Sciatic nerve (tissue), 2 donors: Measurements from ENCODE around the gene TYROBP. TPM values are rescaled to one million over a fixed set of nuclear protein-coding genes. Genes with fewer than 3 reads are reported as not detected.
"Not testable (repeated sequence)": the region's sequence is repeated elsewhere in the genome, so short reads cannot be mapped to it uniquely, and the experiment has no call there.

ENCODE experiments used
- ATAC-seq: fragments of 200-7000 bp; cut with Tn5 transposase; one replicate; pipeline ENCODE4 v1.9.1; 2020; ENCODE audit warnings: mild to moderate bottlenecking, moderate library complexity
- DNase-seq: peaks from one replicate; pipeline ENCODE4 v3.0.0-alpha.2; 2020; ENCODE audit warnings: low spot score
- intact Hi-C: fragments of 100-400 bp; cut with DNase I; formaldehyde crosslinking; loops from one replicate; pipeline ENCODE4 v1.14.2; 2022
- total RNA-seq: library from RNA; stranded (reverse); fragmentation: NEBNext Ultra II Directional; extraction: Animal tissue kit (Norgen Biotek cat#: 25700); gene quantifications from one replicate; pipeline ENCODE4 v1.2.1, GENCODE V29; 2021
- donor health status: DM: no; HTN: no; CAD: no.
- donor health status: DM: no; HTN: no; CAD: no.

TYROBP gene
- total RNA-seq: 104 TPM

DNA sequence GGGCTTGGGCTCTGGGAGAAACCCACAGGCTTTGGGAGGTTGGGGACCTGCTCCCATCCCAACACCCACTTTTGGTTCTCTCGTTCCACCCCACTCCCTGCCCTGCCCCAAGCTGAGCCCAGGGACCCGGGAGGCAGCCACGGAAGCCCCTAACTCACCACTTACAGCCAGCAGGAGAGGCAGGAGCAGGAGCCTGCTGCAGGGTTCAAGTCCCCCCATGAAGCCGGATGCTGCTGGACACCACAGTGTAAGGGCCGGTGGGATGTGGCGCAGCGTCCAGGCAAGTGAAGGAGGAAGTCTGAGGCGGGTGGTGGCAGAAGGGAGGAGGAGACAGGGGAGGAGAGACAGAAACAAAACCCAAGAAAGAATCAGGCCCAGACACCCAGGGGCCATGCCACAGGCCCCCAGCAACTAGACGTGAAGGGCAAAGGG is at the start of gene TYROBP:
TSS of gene TYROBP (minus strand) at position 286 of the 432 bp plus-strand sequence. CDS start at position 219, 67 bp downstream.
- intact Hi-C loops: no loop called here
- ATAC-seq: peak; percentile 39
- no peak for DNase-seq

DNA sequence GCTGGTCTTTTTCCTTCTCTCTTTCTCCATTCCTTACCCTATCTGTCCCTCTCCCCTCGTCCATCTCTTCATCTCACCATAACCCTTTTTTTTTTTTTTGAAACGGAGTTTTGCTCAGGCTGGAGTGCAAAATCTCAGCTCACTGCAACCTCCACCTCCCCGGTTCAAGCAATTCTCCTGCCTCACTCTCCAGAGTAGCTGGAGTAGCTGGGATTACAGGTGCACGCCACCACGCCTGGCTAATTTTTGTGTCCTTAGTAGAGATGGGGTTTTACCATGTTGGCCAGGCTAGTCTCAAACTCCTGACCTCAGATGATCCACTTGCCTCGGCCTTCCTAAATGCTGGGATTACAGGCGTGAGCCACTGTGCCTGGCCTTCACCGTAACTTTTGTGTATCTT is 49.3 kb upstream of the TYROBP start:
- DNase-seq, ATAC-seq, intact Hi-C loops: not testable (repeated sequence)

DNA sequence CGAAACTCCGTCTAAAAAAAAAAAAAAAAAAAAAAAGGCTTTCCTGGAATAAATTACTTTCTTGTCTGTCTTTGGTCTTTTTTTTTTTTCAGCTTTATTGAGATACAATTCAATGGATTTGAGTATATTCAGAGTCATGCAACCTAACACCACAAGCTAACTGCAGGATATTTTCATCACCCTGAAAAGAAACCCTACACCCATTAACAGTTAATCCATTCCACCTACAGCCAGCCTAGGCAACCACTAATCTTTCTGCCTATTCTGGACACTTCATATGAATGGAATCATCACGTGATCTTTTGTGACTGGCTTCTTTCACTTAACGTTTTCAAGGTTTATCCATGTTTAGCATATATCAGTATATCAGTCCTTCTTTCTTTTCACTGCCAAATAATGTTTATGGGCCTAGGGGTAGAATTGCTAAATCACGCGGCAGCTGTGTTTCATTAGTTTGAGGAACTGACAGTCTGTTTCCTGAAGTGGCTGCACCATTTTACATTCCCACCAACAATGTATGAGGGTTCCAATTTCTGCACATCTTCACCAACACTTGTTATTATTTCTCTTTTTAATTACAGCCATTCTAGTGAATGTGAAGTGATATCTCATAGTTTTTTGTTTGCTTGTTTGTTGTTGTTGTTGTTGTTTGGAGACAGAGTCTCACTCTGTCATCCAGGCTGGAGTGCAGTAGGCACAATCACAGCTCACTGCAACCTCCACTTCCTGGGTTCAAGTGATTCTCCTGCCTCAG is 48.0 kb upstream of the TYROBP start:
- no peak for DNase-seq
- ATAC-seq: no peak
- intact Hi-C loops: no loop called here

DNA sequence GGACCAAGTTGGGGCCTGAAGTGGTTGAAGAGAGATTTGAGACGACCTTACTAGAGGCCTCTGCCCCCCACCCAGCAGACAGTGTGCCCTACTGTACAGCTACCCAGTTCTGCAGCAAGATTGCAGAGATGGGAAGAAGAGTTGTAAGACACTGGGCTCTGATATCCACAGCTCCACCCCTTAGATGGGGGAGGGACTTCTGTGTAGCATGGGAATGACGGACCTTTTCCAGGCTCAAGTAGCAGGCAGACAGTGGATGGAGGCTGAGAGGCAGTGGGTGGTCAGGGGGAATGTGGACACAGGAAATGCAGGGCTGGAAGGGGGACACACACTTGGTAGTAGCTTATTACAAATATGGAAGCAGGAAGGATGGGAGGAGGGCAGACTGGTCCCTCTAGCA is 41.0 kb upstream of the TYROBP start:
- intact Hi-C loops: no loop called here
- ATAC-seq: no peak
- DNase-seq: no peak

DNA sequence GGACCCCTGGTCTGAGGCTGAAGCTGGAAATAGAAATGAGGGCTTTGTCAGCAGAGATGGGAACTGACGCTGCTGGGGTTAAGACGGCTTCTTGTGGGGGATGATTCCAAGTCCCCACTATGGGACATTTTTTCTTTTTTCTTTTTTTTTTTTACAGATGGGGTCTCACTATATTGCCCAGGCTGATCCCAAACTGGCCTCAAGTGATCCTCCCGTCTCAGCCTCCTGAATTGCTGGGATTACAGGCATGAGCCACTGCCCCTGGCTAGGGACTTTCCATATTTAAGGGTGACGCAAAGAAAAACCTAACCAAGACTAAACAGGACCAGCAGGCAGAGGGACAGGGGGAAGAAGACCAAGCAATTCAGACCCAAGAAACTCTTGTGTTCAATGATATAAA is 38.1 kb upstream of the TYROBP start:
- DNase-seq (no peak), ATAC-seq (no peak)
- intact Hi-C loops: no loop called here

DNA sequence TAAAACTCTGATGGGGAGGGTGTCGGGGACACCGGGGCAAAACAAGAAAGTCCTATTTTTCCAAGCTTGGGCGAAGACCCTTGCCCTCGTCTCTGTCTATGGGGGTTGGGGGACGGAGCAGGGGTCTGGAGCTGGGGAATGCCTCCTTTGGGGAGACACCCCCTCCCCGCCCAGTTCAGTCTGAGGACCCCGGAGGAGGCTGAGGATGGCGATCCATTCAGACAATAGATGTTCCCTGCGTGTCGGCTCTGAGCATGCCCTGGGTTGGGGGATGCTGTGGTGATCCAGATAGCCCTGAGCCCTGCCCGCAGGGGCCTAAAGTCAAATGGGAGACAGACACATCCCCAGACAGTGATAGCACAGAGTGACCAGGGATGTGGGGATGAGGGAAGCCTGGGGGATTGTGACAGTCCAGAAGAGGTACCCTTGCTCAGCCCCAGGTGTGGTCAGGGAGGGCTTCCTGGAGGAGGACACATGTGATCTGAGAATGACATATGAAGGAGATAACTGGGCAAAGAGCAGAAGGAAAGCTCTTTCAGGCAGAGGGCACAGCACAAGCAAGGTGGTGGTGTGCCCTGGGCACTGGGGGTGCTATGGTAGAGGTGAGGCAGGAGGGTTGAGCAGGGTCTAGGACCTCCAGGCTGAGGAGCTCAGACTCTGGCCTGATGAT is 37.2 kb upstream of the TYROBP start:
- no peak for DNase-seq
- intact Hi-C loops: no loop called here
- ATAC-seq: no peak

DNA sequence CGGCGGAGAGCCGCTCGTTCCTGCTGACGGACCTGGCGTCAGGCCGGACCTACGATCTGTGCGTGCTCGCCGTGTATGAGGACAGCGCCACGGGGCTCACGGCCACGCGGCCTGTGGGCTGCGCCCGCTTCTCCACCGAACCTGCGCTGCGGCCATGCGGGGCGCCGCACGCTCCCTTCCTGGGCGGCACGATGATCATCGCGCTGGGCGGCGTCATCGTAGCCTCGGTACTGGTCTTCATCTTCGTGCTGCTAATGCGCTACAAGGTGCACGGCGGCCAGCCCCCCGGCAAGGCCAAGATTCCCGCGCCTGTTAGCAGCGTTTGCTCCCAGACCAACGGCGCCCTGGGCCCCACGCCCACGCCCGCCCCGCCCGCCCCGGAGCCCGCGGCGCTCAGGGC is 36.5 kb upstream of the TYROBP start:
- ATAC-seq (no peak), DNase-seq (no peak)
- intact Hi-C loops: no loop called here

DNA sequence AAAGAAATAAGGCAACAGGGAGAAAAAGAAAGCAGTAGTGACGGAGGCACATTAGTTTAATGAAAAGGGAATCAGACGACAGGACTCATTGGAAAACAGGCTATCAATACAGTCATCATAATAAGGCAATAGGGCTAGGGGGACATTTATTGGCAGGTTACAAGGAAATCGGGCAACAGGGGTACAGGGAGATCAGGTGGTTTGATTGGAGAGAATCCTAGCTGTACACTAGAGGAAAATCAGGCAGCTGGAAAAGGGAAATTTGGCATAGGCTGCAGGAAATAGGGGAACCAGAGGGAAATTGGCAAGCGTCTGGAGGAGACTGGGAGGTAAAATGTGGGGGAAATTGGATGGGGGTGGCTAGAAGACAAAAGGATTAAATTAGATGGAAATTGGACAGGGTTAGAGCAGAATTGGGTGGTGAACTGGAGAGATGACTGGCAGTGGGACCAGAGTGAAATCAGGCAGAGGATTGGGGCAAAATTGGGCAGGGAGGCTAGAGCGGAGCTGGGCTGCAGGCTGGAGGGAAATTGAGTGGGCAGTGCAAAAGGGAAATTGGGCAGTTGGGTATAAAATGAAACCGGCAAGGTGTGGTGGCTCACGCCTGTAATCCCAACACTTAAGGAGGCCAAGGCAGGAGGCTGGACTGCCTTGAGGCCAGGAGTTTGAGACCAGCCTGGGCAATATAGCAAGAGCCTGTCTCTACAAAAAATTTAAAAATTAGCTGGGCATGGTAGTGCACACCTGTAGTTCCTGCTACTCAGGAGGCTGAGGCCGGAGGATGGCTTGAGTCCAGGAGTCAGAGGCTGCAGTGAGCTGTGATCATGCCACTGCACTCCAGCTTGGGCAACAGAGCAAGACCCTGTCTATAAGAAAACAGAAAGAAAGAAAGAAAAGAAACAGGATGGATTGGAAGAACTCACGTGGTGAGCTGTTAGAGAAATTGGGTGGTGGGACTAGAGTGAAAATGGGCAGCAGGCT is 35.5 kb upstream of the TYROBP start:
- ATAC-seq (no peak), DNase-seq (no peak)
- intact Hi-C loops: no loop called here

DNA sequence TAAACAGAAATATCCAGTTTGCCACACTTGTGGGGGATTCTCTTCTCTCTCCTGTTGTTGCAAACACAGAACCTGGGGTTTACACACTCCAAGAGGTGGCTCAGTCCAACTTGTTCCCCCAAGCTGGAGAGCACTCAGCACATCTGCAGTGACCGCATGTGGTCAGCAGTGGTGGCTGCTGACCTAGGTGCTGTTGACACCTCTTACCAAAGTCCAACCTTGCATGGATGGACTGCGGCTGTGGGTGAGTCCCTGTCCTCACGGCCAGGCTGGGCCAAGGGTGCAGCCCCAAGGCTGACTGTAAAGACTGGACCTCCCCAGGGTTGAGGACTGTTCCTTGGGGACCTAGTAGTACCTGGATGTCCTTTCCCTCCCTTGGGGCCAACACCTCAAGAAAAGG is 34.1 kb upstream of the TYROBP start:
- intact Hi-C loops: no loop called here
- ATAC-seq (no peak), DNase-seq (no peak)

DNA sequence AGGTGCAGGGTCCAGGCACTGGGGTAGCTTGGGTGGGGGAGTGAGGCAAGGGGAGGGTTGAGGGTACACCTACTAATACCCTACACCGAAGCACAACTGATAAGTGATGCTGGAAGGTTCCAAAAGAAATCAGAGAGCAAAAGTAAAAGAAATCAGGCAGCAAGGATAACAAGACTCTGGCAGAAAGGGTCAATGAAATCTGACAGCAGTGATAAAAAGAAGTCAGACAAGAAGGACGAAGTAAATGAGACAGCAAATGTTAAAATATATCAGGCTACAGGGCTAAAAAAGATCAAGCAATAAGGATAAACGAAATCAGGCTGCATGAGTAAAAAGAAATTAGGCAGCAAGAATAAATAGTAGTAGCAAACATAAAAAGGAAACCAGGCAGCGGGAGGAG is 32.7 kb upstream of the TYROBP start:
- DNase-seq: no peak
- intact Hi-C loops: no loop called here
- ATAC-seq: no peak

DNA sequence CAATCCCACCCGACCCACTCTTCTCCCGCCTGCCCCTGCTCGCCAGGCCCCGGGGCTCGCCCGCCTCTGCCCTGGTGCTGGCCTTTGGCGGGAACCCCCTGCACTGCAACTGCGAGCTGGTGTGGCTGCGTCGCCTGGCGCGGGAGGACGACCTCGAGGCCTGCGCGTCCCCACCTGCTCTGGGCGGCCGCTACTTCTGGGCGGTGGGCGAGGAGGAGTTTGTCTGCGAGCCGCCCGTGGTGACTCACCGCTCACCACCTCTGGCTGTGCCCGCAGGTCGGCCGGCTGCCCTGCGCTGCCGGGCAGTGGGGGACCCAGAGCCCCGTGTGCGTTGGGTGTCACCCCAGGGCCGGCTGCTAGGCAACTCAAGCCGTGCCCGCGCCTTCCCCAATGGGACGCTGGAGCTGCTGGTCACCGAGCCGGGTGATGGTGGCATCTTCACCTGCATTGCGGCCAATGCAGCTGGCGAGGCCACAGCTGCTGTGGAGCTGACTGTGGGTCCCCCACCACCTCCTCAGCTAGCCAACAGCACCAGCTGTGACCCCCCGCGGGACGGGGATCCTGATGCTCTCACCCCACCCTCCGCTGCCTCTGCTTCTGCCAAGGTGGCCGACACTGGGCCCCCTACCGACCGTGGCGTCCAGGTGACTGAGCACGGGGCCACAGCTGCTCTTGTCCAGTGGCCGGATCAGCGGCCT is 32.1 kb upstream of the TYROBP start:
- ATAC-seq (no peak), DNase-seq (no peak)
- intact Hi-C loops: no loop called here

DNA sequence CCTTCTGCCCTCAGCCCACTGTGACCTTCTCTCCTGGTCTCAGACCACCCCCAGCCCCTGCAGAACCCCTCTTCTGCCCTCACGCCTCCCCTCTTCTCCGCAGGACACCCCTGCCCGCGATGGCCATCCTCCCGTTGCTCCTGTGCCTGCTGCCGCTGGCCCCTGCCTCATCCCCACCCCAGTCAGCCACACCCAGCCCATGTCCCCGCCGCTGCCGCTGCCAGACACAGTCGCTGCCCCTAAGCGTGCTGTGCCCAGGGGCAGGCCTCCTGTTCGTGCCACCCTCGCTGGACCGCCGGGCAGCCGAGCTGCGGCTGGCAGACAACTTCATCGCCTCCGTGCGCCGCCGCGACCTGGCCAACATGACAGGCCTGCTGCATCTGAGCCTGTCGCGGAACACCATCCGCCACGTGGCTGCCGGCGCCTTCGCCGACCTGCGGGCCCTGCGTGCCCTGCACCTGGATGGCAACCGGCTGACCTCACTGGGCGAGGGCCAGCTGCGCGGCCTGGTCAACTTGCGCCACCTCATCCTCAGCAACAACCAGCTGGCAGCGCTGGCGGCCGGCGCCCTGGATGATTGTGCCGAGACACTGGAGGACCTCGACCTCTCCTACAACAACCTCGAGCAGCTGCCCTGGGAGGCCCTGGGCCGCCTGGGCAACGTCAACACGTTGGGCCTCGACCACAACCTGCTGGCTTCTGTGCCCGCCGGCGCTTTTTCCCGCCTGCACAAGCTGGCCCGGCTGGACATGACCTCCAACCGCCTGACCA is 31.4 kb upstream of the TYROBP start:
- no peak for ATAC-seq
- no peak for DNase-seq
- intact Hi-C loops: no loop called here

DNA sequence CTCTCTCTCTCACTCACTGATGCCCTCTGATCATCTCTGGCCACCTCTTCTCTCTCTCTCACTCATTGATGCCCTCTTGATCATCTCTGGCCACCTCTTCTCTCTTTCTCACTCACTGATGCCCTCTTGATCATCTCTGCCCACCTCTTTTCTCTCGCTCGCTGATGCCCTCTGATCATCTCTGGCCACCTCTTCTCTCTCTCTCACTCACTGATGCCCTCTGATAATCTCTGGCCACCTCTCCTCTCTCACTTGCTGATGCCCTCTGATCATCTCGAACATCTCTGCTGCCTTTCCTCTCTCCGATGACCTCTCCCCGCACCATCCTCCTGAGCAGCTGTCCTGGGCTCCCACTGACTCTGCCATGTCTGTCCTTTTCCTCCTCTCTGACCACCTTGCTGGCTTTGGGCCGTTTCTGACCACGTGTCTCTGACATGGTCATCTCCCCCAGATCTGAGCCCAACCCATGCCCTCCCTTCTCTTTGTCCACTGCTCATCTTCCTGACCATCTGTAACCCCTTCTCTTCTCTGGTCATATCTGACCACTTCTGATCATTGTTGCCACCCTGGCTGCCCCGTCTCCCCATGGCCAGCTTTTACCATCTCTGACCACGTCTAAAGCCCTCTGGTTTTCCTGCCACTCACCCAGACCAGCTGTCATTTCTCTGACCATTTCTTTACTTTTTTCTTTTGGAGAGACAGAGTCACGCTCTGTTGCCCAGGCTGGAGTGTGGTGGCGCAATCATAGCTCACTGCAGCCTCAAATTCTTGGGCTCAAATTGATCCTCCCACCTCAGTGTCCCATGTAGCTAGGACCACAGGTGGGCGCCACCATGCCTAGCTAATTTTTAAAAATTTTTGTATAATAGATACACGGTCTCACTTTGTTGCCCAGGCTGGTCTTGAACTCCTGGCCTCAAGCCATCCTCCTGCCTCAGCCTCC is 30.5 kb upstream of the TYROBP start:
- intact Hi-C loops: no loop called here
- ATAC-seq: no peak
- DNase-seq: no peak

DNA sequence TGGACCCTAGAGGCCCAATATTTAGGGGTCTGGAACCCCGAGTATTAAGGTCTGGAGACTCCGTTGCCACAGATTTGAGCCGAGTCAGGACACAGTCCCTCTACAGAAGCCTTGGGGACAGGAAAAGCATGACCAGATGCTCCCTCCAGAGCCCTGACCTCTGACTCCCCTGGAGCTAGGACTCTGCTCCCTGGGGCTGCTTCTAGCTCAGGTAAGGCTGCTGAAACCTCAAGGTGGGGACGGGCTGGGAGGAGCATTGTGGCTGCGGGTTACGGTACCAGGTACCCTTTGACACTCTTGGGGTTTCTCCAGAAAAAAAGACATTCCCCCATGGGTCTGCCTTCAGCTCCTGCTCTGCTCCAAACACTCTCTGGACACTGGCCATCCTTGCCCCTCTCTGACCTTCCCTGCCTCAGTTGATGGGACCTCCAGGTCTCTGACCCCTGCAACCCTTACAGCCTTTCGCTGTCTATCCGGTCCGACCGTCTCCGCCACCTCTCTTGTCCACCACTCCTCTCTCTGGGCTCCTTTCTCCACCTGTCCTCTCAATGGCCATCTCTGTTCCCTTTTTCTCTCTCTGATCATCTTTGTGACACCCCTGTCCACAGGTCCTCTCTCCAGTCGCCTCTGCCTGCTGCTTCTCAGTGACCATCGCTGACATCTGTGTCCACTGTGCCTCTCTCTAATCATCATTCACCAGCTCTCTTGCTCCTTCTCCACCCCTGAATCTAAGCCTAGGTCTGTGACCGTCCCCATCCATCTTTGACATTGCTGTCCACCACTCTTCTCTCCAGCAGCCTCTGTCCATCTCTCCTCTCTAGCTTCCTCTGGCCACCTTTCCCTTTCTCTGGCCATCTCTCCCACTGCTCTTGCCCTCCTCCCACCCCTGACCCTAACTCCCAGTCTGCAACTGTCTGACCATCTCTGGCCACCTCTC is 29.5 kb upstream of the TYROBP start:
- intact Hi-C loops: no loop called here
- ATAC-seq: peak; percentile 4

DNA sequence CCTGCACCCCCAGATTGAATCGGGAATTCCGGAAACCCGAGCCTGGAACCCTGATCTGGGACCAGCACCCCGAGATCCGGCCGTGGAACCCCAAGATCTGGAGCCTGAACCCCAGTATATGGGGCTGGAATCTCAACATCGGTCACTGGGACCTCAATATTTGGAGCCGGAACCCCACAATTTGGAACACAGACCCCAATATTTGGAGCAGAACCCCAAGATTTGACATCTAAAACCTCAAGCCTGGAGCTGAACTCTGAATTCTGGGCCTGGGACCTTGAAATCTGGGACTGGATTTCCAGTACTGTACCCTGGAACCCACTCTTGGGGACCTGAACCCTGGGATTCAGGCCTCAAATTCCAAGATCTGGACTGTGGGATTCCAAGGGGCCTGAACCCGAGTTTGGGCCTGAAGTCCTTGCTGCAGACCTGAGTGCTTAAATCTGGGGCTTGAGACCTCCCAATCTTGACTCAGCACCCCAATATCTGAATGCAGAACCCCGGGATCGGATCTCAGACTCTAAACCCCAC is 28.7 kb upstream of the TYROBP start:
- intact Hi-C loops: no loop called here
- DNase-seq (no peak), ATAC-seq (no peak)

More for the DNA sequence above, 29.5 kb upstream of the TYROBP start:
- DNase-seq: no peak
